Right atrium auricular region (tissue), 2 donors: ENCODE data around the gene FGF11. TPM values are rescaled to one million over a fixed set of nuclear protein-coding genes. Genes with fewer than 3 reads are reported as not detected.

ENCODE experiments used
- DNase-seq: peaks from one replicate; pipeline ENCODE4 v3.0.0-alpha.2; 2019; ENCODE audit warnings: low spot score
- H3K27ac ChIP-seq, 2 donors: fragments of 200-600 bp; sonication (generic); 1 replicate in 1 of 2; 2 replicates in 1 of 2; pipeline ENCODE4 v1.5.1; 2016 to 2019
- H3K27me3 ChIP-seq, 2 donors: fragments of 200-600 bp; sonication (generic); one replicate each; pipeline versions ENCODE4 v1.5.1 to v1.6.0; 2017 to 2019
- H3K36me3 ChIP-seq: fragments of 200-600 bp; sonication (generic); one replicate; pipeline ENCODE4 v1.5.1; 2016
- H3K4me1 ChIP-seq, 2 donors: fragments of 200-600 bp; sonication (generic); one replicate each; pipeline versions ENCODE4 v1.5.1 to v1.6.0; 2017 to 2019
- H3K4me3 ChIP-seq, 2 donors: fragments of 200-600 bp; sonication (generic); 1 replicate in 1 of 2; 2 replicates in 1 of 2; pipeline ENCODE4 v1.5.1; 2017 to 2019; ENCODE audit warnings: mild to moderate bottlenecking in 1 of 2, moderate library complexity in 1 of 2
- H3K9me3 ChIP-seq, 2 donors: fragments of 200-600 bp; sonication (generic); one replicate each; pipeline ENCODE4 v1.5.1; 2019
- total RNA-seq, 2 donors: library from RNA; depleted of rRNA; stranded (reverse); fragments of >200 nt; gene quantifications; one replicate each; pipeline ENCODE4 v1.1.0, GENCODE V29; 2016
- TF ChIP-seq, protein P1 (sequence below), 2 donors: fragments of 200-600 bp; sonication (generic); IDR thresholded peaks; one replicate each; pipeline ENCODE4 v1.5.1; 2019; ENCODE audit warnings: antibody characterized with exemption in 2 of 2

Gene FGF11
- 10 to 100 TPM; 18.6 to 20.9 TPM for total RNA-seq

DNA sequence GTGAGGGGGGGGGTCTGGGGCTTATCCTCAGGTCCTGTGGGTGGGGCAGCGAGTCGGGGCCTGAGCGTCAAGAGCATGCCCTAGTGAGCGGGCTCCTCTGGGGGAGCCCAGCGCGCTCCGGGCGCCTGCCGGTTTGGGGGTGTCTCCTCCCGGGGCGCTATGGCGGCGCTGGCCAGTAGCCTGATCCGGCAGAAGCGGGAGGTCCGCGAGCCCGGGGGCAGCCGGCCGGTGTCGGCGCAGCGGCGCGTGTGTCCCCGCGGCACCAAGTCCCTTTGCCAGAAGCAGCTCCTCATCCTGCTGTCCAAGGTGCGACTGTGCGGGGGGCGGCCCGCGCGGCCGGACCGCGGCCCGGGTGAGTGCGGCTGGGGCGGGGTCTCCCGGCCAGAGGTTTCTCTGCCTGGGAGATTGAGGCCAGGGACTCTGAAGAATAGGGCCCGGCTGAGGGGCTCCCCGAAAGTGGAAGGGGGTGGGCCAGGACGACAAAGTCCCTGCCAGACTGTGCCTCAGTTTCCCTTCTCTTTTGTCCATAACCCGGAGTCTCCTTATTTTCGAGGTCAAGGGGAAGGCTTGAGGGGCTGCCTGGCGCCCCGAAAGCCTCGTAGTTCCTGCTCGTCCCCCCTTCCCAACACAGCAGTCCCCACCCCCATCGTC lies at the start of gene FGF11:
TSS of gene FGF11 (plus strand) at position 51 of the 651 bp plus-strand sequence. CDS start at position 160, 109 bp downstream.
- H3K27ac ChIP-seq, result peak within 1 kb of the TSS; percentile 83 to 85

GRCh38 chr17:7389924-7390910 lies 49.1 kb upstream of the FGF11 start:
- no peaks in the 10 kb centered on the region for H3K9me3 ChIP-seq
- TF ChIP-seq, protein P1, sequence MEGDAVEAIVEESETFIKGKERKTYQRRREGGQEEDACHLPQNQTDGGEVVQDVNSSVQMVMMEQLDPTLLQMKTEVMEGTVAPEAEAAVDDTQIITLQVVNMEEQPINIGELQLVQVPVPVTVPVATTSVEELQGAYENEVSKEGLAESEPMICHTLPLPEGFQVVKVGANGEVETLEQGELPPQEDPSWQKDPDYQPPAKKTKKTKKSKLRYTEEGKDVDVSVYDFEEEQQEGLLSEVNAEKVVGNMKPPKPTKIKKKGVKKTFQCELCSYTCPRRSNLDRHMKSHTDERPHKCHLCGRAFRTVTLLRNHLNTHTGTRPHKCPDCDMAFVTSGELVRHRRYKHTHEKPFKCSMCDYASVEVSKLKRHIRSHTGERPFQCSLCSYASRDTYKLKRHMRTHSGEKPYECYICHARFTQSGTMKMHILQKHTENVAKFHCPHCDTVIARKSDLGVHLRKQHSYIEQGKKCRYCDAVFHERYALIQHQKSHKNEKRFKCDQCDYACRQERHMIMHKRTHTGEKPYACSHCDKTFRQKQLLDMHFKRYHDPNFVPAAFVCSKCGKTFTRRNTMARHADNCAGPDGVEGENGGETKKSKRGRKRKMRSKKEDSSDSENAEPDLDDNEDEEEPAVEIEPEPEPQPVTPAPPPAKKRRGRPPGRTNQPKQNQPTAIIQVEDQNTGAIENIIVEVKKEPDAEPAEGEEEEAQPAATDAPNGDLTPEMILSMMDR (IDR thresholded peaks at IDR 0.05), result no peak
- H3K36me3 ChIP-seq, result peaks cover 20% of the 10 kb centered on the region
- no peak overlapping the region for H3K27ac ChIP-seq
- H3K27me3 ChIP-seq, result no peaks in the 10 kb centered on the region
- no peak for DNase-seq
- H3K4me3 ChIP-seq, result no peak overlapping the region
- H3K4me1 ChIP-seq, result peaks cover 0 to 17% of the 10 kb centered on the region in 2 donors

More for the DNA sequence above, at the start of gene FGF11:
- H3K4me1 ChIP-seq, result peaks cover 0 to 61% of the 10 kb centered on the region in 2 donors
- H3K4me3 ChIP-seq, result peak within 1 kb of the TSS; percentile 42 to 60
- H3K36me3 ChIP-seq, result no peaks in the 10 kb centered on the region
- H3K9me3 ChIP-seq, result no peaks in the 10 kb centered on the region
- no peak for DNase-seq
- TF ChIP-seq, protein P1 (IDR thresholded peaks at IDR 0.05), result no peak
- peaks cover 0 to 9% of the 10 kb centered on the region in 2 donors for H3K27me3 ChIP-seq

DNA sequence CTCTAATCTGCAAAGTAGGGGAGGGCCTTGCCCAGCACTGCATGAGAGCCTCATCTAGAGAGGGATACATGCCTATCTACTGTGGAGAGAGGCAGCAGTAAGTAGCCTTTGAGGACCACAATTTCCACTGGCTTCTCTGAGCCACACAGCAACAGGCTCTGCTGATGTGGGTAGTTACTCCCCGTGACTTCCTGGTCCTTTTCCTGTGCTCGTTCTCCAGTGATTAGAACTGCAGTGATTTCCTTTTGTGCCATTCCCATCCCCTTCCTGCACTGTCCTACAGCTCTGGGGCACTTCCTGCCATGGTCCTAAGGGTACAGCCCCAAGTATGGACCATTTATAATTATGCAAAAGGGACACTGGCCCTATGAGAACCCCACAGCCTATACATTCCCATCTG lies 48.0 kb upstream of the FGF11 start:
- TF ChIP-seq, protein P1 (IDR thresholded peaks at IDR 0.05), result no peak
- H3K36me3 ChIP-seq, result peaks cover 20% of the 10 kb centered on the region
- H3K27ac ChIP-seq, result no peak overlapping the region

GRCh38 chr17:7392696-7393612 lies 46.4 kb upstream of the FGF11 start:
- Histone ChIP-seq H3K4me3 (peak overlapping the region; percentile 64 to 84), H3K36me3 (peaks cover 20% of the 10 kb centered on the region), H3K9me3 (no peaks in the 10 kb centered on the region), H3K27me3 (no peaks in the 10 kb centered on the region), H3K4me1 (peaks cover 0 to 22% of the 10 kb centered on the region in 2 donors), H3K27ac (peak overlapping the region; percentile 91)
- no peak for DNase-seq
- TF ChIP-seq, protein P1 (IDR thresholded peaks at IDR 0.05), result no peak

More for the DNA sequence above, 48.0 kb upstream of the FGF11 start:
- no peak for DNase-seq
- H3K4me1 ChIP-seq, result peaks cover 0 to 22% of the 10 kb centered on the region in 2 donors
- H3K9me3 ChIP-seq, result no peaks in the 10 kb centered on the region
- no peak overlapping the region for H3K4me3 ChIP-seq
- no peaks in the 10 kb centered on the region for H3K27me3 ChIP-seq
